Natural killer cell (primary cell): ENCODE data around the gene GSS. TPM values are rescaled to one million over a fixed set of nuclear protein-coding genes. Genes with fewer than 3 reads are reported as not detected.
"Not testable (repeated sequence)": the region's sequence is repeated elsewhere in the genome, so short reads cannot be mapped to it uniquely, and the experiment has no call there.

Experiments
- ATAC-seq, 3 donors: fragments of 150-1000 bp in 2 of 3; fragments of 200-7000 bp in 1 of 3; cut with Tn5 transposase; 1 replicate in 1 of 3; 2 replicates in 2 of 3; pipeline ENCODE4 v1.10.0; 2021; ENCODE audit warnings: mild to moderate bottlenecking in 2 of 3, moderate library complexity in 2 of 3
- DNase-seq, 2 donors: peaks; one replicate each; pipeline versions ENCODE4 v3.0.0 to v3.0.0-alpha.2; 2013 to 2021; ENCODE audit warnings: mixed read lengths in 1 of 2
- H3K27ac ChIP-seq: one replicate; pipeline ENCODE4 v1.5.1; 2013; ENCODE audit warnings: mild to moderate bottlenecking, low read length
- H3K27me3 ChIP-seq: one replicate; pipeline ENCODE4 v1.6.1; 2013; ENCODE audit warnings: low read length; ENCODE audit not compliant: control insufficient read depth, insufficient read depth
- H3K36me3 ChIP-seq: one replicate; pipeline ENCODE4 v1.6.1; 2013; ENCODE audit warnings: low read length; ENCODE audit not compliant: control insufficient read depth, insufficient read depth
- H3K4me1 ChIP-seq: one replicate; pipeline ENCODE4 v1.6.1; 2013; ENCODE audit warnings: low read length; ENCODE audit not compliant: control insufficient read depth, insufficient read depth
- H3K4me3 ChIP-seq: one replicate; pipeline ENCODE4 v1.5.1; 2013; ENCODE audit warnings: low read length
- H3K9me3 ChIP-seq: one replicate; pipeline ENCODE4 v1.6.1; 2013; ENCODE audit warnings: low read length; ENCODE audit not compliant: control insufficient read depth, insufficient read depth
- H3K27ac Mint-ChIP-seq, 2 donors: one replicate each; pipeline ENCODE4 v1.8.0; 2022; ENCODE audit warnings: mild to moderate bottlenecking in 2 of 2, mixed read lengths in 2 of 2, moderate library complexity in 1 of 2
- H3K27me3 Mint-ChIP-seq, 2 donors: one replicate each; pipeline ENCODE4 v1.8.0; 2022; ENCODE audit warnings: low read depth in 2 of 2, mixed read lengths in 2 of 2
- H3K36me3 Mint-ChIP-seq: one replicate; pipeline ENCODE4 v1.8.0; 2022; ENCODE audit warnings: mixed read lengths
- H3K4me1 Mint-ChIP-seq, 2 donors: one replicate each; pipeline ENCODE4 v1.8.0; 2022; ENCODE audit warnings: mixed read lengths in 2 of 2
- H3K4me3 Mint-ChIP-seq: one replicate; pipeline ENCODE4 v1.8.0; 2022; ENCODE audit warnings: mild to moderate bottlenecking, moderate library complexity, mixed read lengths
- H3K9me3 Mint-ChIP-seq, 2 donors: one replicate each; pipeline ENCODE4 v1.8.0; 2022; ENCODE audit warnings: mixed read lengths in 2 of 2
- CTCF ChIP-seq: fragments of 200-600 bp; IDR thresholded peaks from one replicate; pipeline ENCODE4 v1.8.0; 2022; ENCODE audit warnings: antibody characterized with exemption
- WGBS: methylation state at CpG from one replicate; pipeline ENCODE4 v1.1.7; 2013; ENCODE audit warnings: missing lambda C conversion rate; ENCODE audit not compliant: insufficient coverage; 5-methylcytosine and 5-hydroxymethylcytosine counted together
- intact Hi-C: fragments of 100-400 bp; cut with micrococcal nuclease; formaldehyde crosslinking; loops from one replicate; pipeline ENCODE4 v1.14.2; 2022
- total RNA-seq, 4 donors: library from RNA; stranded (reverse); fragments of 120-200 nt in 1 of 4; gene quantifications; one replicate each; pipeline versions ENCODE4 v1.2.3 to v1.2.4, GENCODE V29; 2013 to 2022

GSS gene
- total RNA-seq, 3 donors from 2014 or later (not counting 1 experiment from before 2014, with no cell fraction given) = 27.4 to 35.4 (median 30.3) TPM

GRCh38 chr20:34881689-34882088 is 73.9 kb downstream of the GSS start:
- no peak overlapping the region for H3K4me3 ChIP-seq
- H3K4me1 ChIP-seq = peaks cover 6% of the 10 kb centered on the region
- Mint-ChIP-seq H3K9me3 (no peaks in the 10 kb centered on the region), H3K4me3 (no peak overlapping the region), H3K27me3 (peaks cover 6 to 13% of the 10 kb centered on the region in 2 donors), H3K36me3 (no peaks in the 10 kb centered on the region), H3K27ac (no peak overlapping the region), H3K4me1 (peaks cover 5 to 6% of the 10 kb centered on the region in 2 donors)
- no peak overlapping the region for H3K27ac ChIP-seq
- DNase-seq (no peak), ATAC-seq (no peak)
- intact Hi-C loops = no loop called here
- no peaks in the 10 kb centered on the region for H3K27me3 ChIP-seq
- WGBS = 83% methylated on average over 1 of the region's 2 CpGs
- H3K36me3 ChIP-seq = no peaks in the 10 kb centered on the region
- H3K9me3 ChIP-seq = no peaks in the 10 kb centered on the region
- no peak for TF ChIP-seq CTCF

- H3K27me3 Mint-ChIP-seq = peaks cover 6 to 10% of the 10 kb centered on the region in 2 donors
- H3K36me3 ChIP-seq, ATAC-seq, intact Hi-C loops, H3K9me3 ChIP-seq, H3K27ac Mint-ChIP-seq, H3K4me1 ChIP-seq, H3K36me3 Mint-ChIP-seq, H3K4me3 ChIP-seq, H3K27me3 ChIP-seq, H3K4me3 Mint-ChIP-seq, H3K27ac ChIP-seq, H3K9me3 Mint-ChIP-seq, DNase-seq: not testable (repeated sequence)
- peaks cover 9 to 13% of the 10 kb centered on the region in 2 donors for H3K4me1 Mint-ChIP-seq
- 85% methylated on average over 4 of the region's 7 CpGs for WGBS
Observed at GRCh38 chr20:34880971-34881370, 74.6 kb downstream of the GSS start.

GRCh38 chr20:34880215-34880850 is 75.3 kb downstream of the GSS start:
- Histone ChIP-seq H3K9me3 (no peaks in the 10 kb centered on the region), H3K27me3 (no peaks in the 10 kb centered on the region), H3K27ac (no peak overlapping the region), H3K4me3 (no peak overlapping the region), H3K36me3 (no peaks in the 10 kb centered on the region), H3K4me1 (peaks cover 14% of the 10 kb centered on the region)
- DNase-seq (no peak), ATAC-seq (no peak)
- intact Hi-C loops = no loop called here
- Mint-ChIP-seq H3K4me3 (no peak overlapping the region), H3K27ac (no peak overlapping the region), H3K27me3 (peaks cover 6 to 13% of the 10 kb centered on the region in 2 donors), H3K9me3 (no peaks in the 10 kb centered on the region), H3K4me1 (peaks cover 15 to 18% of the 10 kb centered on the region in 2 donors), H3K36me3 (no peaks in the 10 kb centered on the region)
- WGBS = 100% methylated on average over 4 of the region's 6 CpGs
- TF ChIP-seq CTCF = no peak

Other genes starting within 250 kb of the GSS start
- 10 to 100 TPM; 34.7 to 41.6 (median 37.0) TPM for gene NCOA6, start 130.2 kb downstream of the GSS start, total RNA-seq
- 10 to 100 TPM in 2 of 3 donors, 1 to 10 TPM in 1; 7.4 to 12.8 (median 12.1) TPM for gene GGT7, start 83.0 kb downstream of the GSS start, total RNA-seq
- 10 to 100 TPM in 1 of 3 donors, 1 to 10 TPM in 2; 2.4 to 11.4 (median 7.5) TPM for gene ACSS2, start 79.2 kb downstream of the GSS start, total RNA-seq
- 1 to 10 TPM in 1 of 3 donors, under 1 TPM in 2; 0.18 to 1.0 (median 0.21) TPM for gene MYH7B, start 62 bp upstream of the GSS start, total RNA-seq
- gene TRPC4AP, start 137.0 kb upstream of the GSS start, total RNA-seq = 10 to 100 TPM; 72.3 to 79.0 (median 74.4) TPM
- gene EDEM2, start 191.5 kb upstream of the GSS start, total RNA-seq = 10 to 100 TPM; 20.0 to 27.4 (median 25.3) TPM
- 1 to 10 TPM; 6.4 to 9.3 (median 6.4) TPM for gene PROCR, start 216.3 kb upstream of the GSS start, total RNA-seq